ENCODE data around the gene PSME3IP1.
"Not testable (repeated sequence)": the region's sequence is repeated elsewhere in the genome, so short reads cannot be mapped to it uniquely, and the experiment has no call there.

PSME3IP1 gene

GRCh38 chr16:57196753-57197152, 10.9 kb upstream of the PSME3IP1 start:
- DNase-seq: no peak

DNA sequence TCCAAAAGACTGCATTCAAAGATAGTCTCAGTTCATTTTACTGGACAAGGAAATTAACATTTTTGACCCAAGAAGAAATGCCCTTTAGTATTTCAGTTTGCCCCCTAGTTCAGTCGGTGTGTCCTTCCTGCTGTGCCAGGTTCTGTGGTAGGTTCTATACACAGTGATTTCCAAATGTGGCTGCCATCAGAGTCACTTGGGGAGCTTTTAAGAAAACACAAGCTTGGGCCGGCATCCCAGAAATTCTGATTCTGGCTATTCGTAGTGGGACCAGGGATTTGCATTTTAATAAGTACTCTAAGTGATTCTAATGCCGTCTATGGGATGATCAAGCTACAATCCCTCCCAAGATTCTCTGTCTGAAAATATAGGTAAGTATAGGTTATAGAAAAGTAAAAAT, 10.4 kb upstream of the PSME3IP1 start:
- no peak for DNase-seq

DNA sequence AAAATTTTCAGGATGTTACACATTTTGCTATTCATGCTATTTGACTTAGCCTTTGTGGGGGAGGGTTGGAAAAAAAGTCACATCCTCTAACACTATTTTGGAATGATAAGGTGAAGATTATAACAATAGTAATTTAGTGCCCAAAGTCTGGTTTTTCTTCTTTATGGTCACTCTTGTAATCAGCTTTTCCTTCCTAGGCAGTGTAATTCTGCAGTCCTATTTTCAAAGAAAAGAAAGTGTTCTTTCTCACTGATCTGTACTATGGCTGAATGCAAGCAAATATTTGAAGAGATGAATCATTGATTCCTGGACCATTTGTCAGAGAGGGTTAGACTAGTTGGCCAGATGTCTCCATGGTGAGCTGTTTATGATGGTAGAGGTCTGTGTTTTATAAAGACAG, 8.7 kb upstream of the PSME3IP1 start:
- no peak for DNase-seq

GRCh38 chr16:57192720-57193486, 7.1 kb upstream of the PSME3IP1 start:
- no peak for DNase-seq

DNA sequence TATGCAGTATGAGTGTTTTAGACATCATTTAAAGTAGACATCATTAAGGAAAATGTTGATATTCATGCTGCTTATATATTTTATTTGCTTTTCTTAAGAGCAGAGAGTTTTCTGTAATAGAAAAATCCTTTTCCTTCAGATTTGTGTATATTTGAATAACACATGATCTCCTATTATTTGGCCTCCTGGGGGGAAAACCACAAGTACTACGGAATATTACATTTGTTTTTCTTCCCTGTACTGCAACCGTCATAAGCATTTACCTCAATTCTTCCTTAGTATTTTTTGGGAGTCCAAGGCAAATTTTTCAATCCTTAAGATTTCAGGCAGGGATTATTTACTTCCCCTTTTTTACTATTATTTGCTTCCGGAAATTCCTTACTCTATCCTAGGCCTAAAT, 6.3 kb upstream of the PSME3IP1 start:
- DNase-seq: no peak

- no peak for DNase-seq
Measured at GRCh38 chr16:57191056-57191571, 5.3 kb upstream of the PSME3IP1 start.

DNA sequence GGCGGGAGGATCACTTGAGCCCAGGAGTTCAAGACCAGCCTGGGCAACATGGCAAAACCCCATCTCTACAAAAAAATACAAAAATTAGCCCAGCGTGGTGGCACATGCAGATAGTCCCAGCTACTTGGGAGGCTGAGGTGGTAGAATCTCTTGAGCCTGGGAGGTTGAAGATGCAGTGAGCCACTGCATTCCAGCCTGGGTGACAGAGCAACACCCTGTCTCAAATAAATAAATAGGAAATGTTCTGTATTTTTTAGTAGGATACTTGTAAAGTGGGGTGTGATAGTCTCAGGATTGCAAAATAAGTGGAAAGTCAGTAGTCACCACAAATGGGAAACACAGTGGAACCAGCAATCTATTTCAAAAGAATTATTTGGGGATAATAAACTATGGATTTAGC, 4.3 kb upstream of the PSME3IP1 start:
- DNase-seq: no peak

GRCh38 chr16:57189527-57189926, 3.7 kb upstream of the PSME3IP1 start:
- not testable (repeated sequence) for DNase-seq

- DNase-seq: no peak
Measured at GRCh38 chr16:57188711-57189002, 2.8 kb upstream of the PSME3IP1 start.

GRCh38 chr16:57187902-57188710, 2.3 kb upstream of the PSME3IP1 start:
- DNase-seq: not testable (repeated sequence)

GRCh38 chr16:57186872-57187854, 1.3 kb upstream of the PSME3IP1 start:
- peak; percentile 6 for DNase-seq

GRCh38 chr16:57185446-57185944, 344 bp downstream of the PSME3IP1 start:
- no peak for DNase-seq

GRCh38 chr16:57184887-57185445, 873 bp downstream of the PSME3IP1 start:
- DNase-seq: no peak

- no peak for DNase-seq
Measured at GRCh38 chr16:57184113-57184512, 1.7 kb downstream of the PSME3IP1 start.

GRCh38 chr16:57179215-57179828, 6.5 kb downstream of the PSME3IP1 start:
- DNase-seq: no peak

DNA sequence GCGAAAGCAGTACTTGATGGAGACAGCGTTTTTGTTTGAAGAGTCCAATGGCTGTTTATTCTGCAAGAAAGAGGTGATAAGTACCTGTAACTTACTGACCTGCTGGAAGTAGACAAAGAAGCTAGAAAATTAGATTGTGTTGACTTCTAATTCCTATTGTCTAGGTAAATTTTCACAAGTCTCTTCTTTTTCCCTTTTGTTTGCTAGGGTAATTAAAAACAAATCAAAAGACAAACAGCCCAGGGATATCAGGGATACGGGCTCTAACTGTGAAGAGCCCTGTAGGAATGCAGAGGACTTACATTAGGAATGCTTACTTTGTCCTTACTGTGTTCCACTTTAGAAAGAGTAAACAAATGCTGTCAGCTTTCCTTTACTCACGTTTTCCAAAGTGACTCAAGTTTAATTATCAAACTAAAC, 7.0 kb downstream of the PSME3IP1 start:
- DNase-seq: no peak

DNA sequence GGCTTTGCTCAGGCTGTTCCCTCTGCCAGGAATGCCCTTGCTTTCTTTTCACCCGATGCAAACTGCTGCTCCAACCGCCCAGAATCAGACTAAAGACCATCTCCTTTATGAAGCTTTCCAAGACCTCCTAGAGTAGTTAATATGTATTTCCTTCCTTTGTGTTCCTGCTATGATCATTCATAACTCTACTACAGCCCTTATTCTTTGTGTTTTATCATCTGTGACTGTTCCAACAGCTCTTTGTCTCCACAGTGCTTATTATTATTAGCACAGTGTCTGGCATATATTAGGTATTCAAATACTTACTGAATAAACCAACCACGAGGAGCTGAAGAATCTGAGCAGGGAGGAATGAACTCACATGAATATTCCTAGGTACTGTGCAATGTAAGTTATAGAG, 7.6 kb downstream of the PSME3IP1 start:
- DNase-seq: no peak

- no peak for DNase-seq
Measured at GRCh38 chr16:57175896-57176295, 9.9 kb downstream of the PSME3IP1 start.

DNA sequence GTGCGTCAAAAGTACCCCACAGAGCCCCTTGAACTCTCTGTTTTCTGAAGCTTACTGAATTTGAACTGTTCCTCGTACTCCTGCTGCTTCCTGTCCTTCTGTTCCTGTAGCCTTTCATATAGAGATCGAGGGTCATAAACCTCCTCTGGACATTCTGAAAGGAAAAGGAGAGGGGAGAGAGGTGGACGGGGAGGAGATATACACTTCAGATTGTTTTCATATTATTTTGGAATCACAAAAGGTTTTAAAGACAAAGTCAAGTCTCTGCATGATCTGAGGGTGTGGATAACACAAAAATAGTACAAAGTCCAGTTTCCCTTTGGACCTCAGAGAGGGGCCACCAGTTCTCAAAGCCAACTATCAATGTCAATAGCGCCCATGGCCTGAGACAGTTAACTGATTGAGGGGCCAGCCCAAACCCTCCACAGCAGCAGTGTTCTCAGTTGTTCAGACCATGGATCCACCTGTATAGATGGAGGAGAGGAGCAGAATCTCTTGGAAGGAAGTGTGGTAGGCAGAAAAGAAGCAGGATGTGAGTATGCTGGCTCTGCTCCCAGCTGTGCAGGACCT, 13.0 kb downstream of the PSME3IP1 start:
- DNase-seq: no peak

DNA sequence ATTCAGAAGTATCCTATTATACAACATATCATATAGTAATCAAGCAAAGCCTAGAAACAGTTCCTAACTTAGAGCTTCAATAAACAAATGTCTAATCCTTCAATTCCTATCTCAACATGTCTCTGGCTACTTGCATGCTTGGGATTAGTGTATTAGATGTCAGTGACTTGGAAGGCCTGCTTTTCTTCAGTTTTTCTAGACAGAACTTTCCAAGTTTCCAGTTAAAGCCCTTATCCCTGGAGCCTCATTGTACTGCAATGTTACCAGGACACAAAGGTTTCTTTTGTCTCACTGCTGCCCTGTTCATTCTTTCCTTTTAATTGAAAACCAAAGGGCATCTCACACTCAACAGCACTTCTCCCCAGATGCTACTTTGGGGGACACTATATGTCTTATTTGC, 16.5 kb downstream of the PSME3IP1 start:
- DNase-seq: no peak

DNA sequence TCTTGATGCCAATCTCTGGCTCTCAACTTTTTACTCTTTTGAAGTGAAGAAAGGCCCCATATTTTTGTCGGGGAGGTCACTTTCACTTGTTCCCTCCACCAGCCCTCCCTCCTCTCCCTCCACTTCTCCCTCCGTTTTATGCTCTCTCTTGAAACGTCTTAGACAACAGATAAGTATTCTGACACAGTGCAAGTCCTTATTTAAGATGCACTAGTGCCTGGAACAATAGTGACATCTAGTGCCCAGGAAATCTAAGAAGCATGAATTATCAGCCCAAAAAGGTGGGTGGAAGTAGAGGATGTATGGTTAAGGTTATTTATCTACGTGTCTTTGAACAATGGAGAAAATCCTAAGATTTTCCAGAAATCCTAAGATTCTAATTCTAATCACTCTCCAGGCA, 17.9 kb downstream of the PSME3IP1 start:
- DNase-seq: no peak

GRCh38 chr16:57167538-57167937, 18.3 kb downstream of the PSME3IP1 start:
- DNase-seq: no peak
